ENCODE measurements around the gene ACTL7A. TPM values are rescaled to one million over a fixed set of nuclear protein-coding genes. Genes with fewer than 3 reads are reported as not detected.
"Not testable (repeated sequence)": the region's sequence is repeated elsewhere in the genome, so short reads cannot be mapped to it uniquely, and the experiment has no call there.

The ACTL7A gene
- total RNA-seq, 1 donor from 2014 or later, result not detected

DNA sequence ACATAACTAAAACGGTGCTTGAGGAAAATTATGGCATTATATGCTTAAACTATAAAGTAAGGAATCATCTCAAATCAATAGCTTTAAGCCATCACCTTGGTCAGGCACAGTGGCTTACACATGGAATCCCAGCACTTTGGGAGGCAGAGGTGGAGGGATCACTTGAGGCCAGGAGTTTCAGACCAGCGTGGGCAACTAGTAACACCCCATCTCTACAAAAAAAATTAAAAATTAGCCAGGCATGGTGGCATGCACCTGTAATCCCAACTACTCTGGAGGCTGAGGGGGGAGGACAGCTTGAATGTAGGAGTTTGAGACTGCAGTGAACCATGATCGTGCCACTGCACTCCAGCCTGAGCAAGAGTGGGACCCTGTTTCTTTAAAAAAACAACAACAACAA lies 22.6 kb downstream of the ACTL7A start:
- no peaks in the 10 kb centered on the region for H3K27me3 Mint-ChIP-seq (ENCODE audit: low read depth)
- no peak for DNase-seq (ENCODE audit: low spot score)
- peaks cover 3% of the 10 kb centered on the region for H3K9me3 Mint-ChIP-seq (ENCODE audit: low read depth)
- peaks cover 26% of the 10 kb centered on the region for H3K36me3 Mint-ChIP-seq (ENCODE audit: low read depth)
- H3K4me3 Mint-ChIP-seq (ENCODE audit: unreplicated experiment), result no peak overlapping the region
- H3K27ac Mint-ChIP-seq (ENCODE audit: unreplicated experiment), result no peak overlapping the region
- H3K4me1 Mint-ChIP-seq (ENCODE audit: low read depth), result peaks cover 15% of the 10 kb centered on the region
- TF ChIP-seq, protein P1, sequence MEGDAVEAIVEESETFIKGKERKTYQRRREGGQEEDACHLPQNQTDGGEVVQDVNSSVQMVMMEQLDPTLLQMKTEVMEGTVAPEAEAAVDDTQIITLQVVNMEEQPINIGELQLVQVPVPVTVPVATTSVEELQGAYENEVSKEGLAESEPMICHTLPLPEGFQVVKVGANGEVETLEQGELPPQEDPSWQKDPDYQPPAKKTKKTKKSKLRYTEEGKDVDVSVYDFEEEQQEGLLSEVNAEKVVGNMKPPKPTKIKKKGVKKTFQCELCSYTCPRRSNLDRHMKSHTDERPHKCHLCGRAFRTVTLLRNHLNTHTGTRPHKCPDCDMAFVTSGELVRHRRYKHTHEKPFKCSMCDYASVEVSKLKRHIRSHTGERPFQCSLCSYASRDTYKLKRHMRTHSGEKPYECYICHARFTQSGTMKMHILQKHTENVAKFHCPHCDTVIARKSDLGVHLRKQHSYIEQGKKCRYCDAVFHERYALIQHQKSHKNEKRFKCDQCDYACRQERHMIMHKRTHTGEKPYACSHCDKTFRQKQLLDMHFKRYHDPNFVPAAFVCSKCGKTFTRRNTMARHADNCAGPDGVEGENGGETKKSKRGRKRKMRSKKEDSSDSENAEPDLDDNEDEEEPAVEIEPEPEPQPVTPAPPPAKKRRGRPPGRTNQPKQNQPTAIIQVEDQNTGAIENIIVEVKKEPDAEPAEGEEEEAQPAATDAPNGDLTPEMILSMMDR (IDR thresholded peaks at IDR 0.05), result no peak

DNA sequence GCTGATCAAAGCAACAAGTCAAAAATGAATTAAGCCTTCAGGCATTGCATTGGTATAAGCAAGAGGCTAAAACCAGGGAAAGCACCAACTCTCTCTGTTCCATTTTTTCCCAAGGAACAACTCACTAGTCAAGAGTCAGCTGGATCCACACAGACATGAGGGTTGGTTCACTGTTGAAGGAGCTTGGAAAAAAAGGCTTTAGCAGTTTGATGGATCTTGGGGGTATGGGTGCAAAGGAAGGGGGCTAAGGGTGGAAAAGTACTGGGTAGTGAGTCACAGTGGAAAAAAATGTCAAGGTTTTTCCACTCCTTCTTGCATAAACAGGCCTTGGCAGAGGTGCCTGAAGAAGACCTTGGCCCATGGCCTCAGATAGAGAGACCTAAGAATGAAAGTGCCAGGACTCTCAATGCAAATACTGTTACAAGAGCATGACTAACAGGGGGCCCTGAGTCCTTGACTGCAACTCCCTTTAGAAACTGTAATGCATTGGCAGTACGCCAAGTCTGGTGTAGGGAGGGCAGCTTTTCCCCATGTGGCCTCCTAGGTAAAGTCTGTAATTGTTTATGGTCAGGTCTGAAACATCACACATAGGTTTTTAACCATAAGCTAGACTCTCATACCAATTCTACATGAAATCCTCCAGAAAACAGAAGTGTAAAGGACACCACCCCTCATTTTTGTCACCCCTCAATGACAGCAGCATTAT lies 23.7 kb downstream of the ACTL7A start:
- Mint-ChIP-seq H3K27ac (ENCODE audit: unreplicated experiment) (peak overlapping the region; percentile 52), H3K4me1 (ENCODE audit: low read depth) (peaks cover 15% of the 10 kb centered on the region), H3K36me3 (ENCODE audit: low read depth) (peaks cover 28% of the 10 kb centered on the region), H3K4me3 (ENCODE audit: unreplicated experiment) (no peak overlapping the region), H3K27me3 (ENCODE audit: low read depth) (no peaks in the 10 kb centered on the region), H3K9me3 (ENCODE audit: low read depth) (peaks cover 3% of the 10 kb centered on the region)
- TF ChIP-seq, protein P1 (IDR thresholded peaks at IDR 0.05), result no peak
- no peak for DNase-seq (ENCODE audit: low spot score)

DNA sequence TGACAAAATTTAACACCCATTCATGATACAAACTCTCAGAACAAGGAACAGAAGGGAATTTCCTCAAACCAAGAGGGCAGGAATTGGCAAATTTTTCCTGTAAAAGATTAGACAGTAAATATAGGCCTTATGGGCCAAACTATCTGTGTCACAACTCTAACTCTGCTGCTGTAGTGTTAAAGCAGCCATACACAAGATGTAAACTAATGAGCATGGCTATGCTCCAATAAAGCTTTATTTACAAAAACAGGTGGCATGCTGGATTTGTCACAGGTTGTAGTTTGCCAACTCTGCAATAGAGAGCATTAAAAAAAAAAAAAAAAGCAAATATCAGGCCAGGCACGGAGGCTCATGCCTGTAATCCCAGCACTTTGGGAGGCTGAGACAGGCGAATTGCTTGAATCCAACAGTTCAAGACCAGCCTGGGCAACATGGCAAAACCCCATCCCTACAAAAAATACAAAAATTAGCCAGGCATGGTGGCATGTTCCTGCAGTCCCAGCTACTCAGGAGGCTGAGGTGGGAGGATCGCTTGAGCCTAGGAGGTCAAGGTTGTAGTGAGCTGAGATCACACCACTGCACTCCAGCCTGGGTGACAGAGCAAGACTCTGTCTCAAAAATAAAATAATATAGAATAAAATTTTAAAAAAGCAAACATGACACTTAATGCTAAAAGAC lies 24.7 kb downstream of the ACTL7A start:
- peaks cover 15% of the 10 kb centered on the region for H3K4me1 Mint-ChIP-seq (ENCODE audit: low read depth)
- not testable (repeated sequence) for H3K27ac Mint-ChIP-seq (ENCODE audit: unreplicated experiment); H3K4me3 Mint-ChIP-seq (ENCODE audit: unreplicated experiment); H3K9me3 Mint-ChIP-seq (ENCODE audit: low read depth); H3K27me3 Mint-ChIP-seq (ENCODE audit: low read depth); DNase-seq (ENCODE audit: low spot score)
- peaks cover 33% of the 10 kb centered on the region for H3K36me3 Mint-ChIP-seq (ENCODE audit: low read depth)

DNA sequence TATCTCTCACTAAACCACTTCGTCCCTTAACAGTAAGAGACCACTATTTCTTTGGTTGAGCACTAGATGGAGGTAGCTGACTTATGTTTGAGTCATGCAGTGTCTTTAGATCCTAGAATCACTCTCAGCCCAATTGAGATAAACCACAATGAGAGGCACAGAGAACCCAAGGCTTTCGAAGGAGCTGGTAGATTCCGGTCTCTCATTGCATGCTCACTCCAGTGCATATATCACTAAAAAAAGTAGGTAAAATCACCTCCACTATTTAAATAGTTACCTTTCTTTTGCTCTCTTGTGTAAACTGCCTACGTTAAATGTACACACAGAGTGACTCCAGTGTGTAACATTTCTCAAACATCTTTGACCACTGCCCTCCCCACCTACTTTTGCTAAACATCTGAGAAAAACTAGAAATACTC lies 27.6 kb downstream of the ACTL7A start:
- Mint-ChIP-seq H3K4me1 (ENCODE audit: low read depth) (peaks cover 15% of the 10 kb centered on the region), H3K9me3 (ENCODE audit: low read depth) (peaks cover 3% of the 10 kb centered on the region), H3K4me3 (ENCODE audit: unreplicated experiment) (no peak overlapping the region), H3K27ac (ENCODE audit: unreplicated experiment) (peak overlapping the region; percentile 62), H3K27me3 (ENCODE audit: low read depth) (no peaks in the 10 kb centered on the region), H3K36me3 (ENCODE audit: low read depth) (peaks cover 40% of the 10 kb centered on the region)
- TF ChIP-seq, protein P1 (IDR thresholded peaks at IDR 0.05), result peak; percentile 67
- no peak for DNase-seq (ENCODE audit: low spot score)

DNA sequence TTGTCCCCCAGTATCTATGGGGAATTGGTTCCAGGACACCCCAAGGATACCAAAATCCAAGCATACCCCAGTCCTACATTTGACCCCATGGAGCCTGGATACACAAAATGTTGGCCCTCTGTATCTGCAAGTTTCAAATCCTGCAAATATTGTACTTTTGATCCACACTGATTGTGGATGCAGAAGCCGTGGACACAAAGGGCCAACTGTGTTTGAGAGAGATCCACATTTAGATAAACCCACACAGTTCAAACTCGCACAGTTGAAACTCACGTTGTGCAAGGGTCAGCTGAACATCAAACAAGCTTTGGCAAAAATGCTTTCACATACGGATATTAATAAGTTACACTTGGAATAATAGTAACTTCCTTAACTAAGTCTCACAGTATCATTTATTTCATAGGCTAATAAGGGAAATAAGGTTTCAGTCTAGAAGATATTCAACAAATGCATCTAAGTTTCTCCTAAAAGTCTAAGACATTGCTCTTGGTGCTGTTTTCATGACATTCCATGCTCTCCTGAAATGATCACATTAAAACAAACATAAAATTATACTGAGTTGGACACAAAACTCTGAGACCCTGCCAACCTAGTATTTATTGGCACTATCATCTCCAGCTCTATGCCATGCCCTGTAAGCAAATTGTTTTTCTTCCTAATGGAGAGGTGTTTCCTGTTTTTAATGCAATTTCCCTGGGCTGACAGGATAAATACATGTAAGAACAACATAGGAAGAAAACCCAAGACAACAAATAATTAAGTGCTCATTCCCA lies 32.3 kb downstream of the ACTL7A start:
- peaks cover 48% of the 10 kb centered on the region for H3K36me3 Mint-ChIP-seq (ENCODE audit: low read depth)
- H3K4me3 Mint-ChIP-seq (ENCODE audit: unreplicated experiment), result no peak overlapping the region
- no peaks in the 10 kb centered on the region for H3K4me1 Mint-ChIP-seq (ENCODE audit: low read depth)
- DNase-seq (ENCODE audit: low spot score), result no peak
- no peaks in the 10 kb centered on the region for H3K9me3 Mint-ChIP-seq (ENCODE audit: low read depth)
- TF ChIP-seq, protein P1 (IDR thresholded peaks at IDR 0.05), result no peak
- no peak overlapping the region for H3K27ac Mint-ChIP-seq (ENCODE audit: unreplicated experiment)
- H3K27me3 Mint-ChIP-seq (ENCODE audit: low read depth), result no peaks in the 10 kb centered on the region
